H1 (cell line): ENCODE results near the gene ARFRP1.

Experiments
- CHD2 ChIP-seq: IDR thresholded peaks from 2 replicates; pipeline ENCODE4 v1.6.1; 2012; ENCODE audit warnings: low read length, improper control_type of control experiment
- CTCF ChIP-seq, 3 experiments: IDR thresholded peaks; 1 replicate in 2 of 3; 2 replicates in 1 of 3; pipeline versions ENCODE4 v1.5.1 to v1.6.1; 2011; ENCODE audit warnings: low read length in 3 of 3, mild to moderate bottlenecking in 3 of 3, inconsistent platforms in 2 of 3, low read depth in 1 of 3, moderate library complexity in 1 of 3; ENCODE audit not compliant: insufficient read depth in 1 of 3; ENCODE audit errors: control extremely low read depth in 1 of 3
- E2F6 ChIP-seq: IDR thresholded peaks from 2 replicates; pipeline ENCODE4 v1.6.1; 2012; ENCODE audit warnings: inconsistent platforms
- GABPA ChIP-seq: IDR thresholded peaks from 2 replicates; pipeline ENCODE4 v1.6.1; 2011; ENCODE audit warnings: mild to moderate bottlenecking, low read length, moderate library complexity, borderline replicate concordance; ENCODE audit not compliant: insufficient read depth
- POLR2A ChIP-seq, 2 experiments: IDR thresholded peaks; 1 replicate in 1 of 2; 2 replicates in 1 of 2; pipeline ENCODE4 v1.6.1; 2011; ENCODE audit warnings: low read depth in 2 of 2, low read length in 2 of 2, mild to moderate bottlenecking in 2 of 2; ENCODE audit errors: control extremely low read depth in 1 of 2
- POU5F1 ChIP-seq: IDR thresholded peaks from 2 replicates; pipeline ENCODE4 v1.6.1; 2011; ENCODE audit warnings: low read depth, mild to moderate bottlenecking, low read length, moderate library complexity
- RBBP5 ChIP-seq: IDR thresholded peaks from 2 replicates; pipeline ENCODE4 v1.7.1; 2012; ENCODE audit warnings: low read depth, mild to moderate bottlenecking, inconsistent platforms, low read length, moderate library complexity, borderline replicate concordance
- RNF2 ChIP-seq: fragments of 200-900, 300-1000 bp; sonication (generic); IDR thresholded peaks from 2 replicates; pipeline ENCODE4 v1.7.1; 2016; ENCODE audit warnings: borderline replicate concordance, low read depth, mild to moderate bottlenecking, antibody characterized with exemption, low read length; ENCODE audit not compliant: poor library complexity, severe bottlenecking; ENCODE audit errors: missing control alignments
- SP2 ChIP-seq: IDR thresholded peaks from 2 replicates; pipeline ENCODE4 v1.6.1; 2012; ENCODE audit warnings: mild to moderate bottlenecking, low read length, inconsistent platforms
- SRF ChIP-seq: IDR thresholded peaks from 2 replicates; pipeline ENCODE4 v1.6.1; 2011; ENCODE audit warnings: mild to moderate bottlenecking, low read depth, low read length, moderate library complexity
- SUZ12 ChIP-seq: fragments of 200-600 bp; sonication (generic); IDR thresholded peaks from 2 replicates; pipeline ENCODE4 v1.6.1; 2012; ENCODE audit warnings: mild to moderate bottlenecking, inconsistent platforms, low read length, moderate library complexity, mixed read lengths
- TEAD4 ChIP-seq: IDR thresholded peaks from 2 replicates; pipeline ENCODE4 v1.6.1; 2012; ENCODE audit warnings: low read depth, low read length, inconsistent platforms, mixed read lengths
- ZNF274 ChIP-seq: IDR thresholded peaks from 2 replicates; pipeline ENCODE4 v1.7.0; 2012; ENCODE audit warnings: low read length, borderline replicate concordance; ENCODE audit errors: extremely low read depth
- TF ChIP-seq, protein P1 (sequence below): IDR thresholded peaks from 2 replicates; pipeline ENCODE4 v1.6.1; 2011; ENCODE audit warnings: low read length, improper control_type of control experiment

DNA sequence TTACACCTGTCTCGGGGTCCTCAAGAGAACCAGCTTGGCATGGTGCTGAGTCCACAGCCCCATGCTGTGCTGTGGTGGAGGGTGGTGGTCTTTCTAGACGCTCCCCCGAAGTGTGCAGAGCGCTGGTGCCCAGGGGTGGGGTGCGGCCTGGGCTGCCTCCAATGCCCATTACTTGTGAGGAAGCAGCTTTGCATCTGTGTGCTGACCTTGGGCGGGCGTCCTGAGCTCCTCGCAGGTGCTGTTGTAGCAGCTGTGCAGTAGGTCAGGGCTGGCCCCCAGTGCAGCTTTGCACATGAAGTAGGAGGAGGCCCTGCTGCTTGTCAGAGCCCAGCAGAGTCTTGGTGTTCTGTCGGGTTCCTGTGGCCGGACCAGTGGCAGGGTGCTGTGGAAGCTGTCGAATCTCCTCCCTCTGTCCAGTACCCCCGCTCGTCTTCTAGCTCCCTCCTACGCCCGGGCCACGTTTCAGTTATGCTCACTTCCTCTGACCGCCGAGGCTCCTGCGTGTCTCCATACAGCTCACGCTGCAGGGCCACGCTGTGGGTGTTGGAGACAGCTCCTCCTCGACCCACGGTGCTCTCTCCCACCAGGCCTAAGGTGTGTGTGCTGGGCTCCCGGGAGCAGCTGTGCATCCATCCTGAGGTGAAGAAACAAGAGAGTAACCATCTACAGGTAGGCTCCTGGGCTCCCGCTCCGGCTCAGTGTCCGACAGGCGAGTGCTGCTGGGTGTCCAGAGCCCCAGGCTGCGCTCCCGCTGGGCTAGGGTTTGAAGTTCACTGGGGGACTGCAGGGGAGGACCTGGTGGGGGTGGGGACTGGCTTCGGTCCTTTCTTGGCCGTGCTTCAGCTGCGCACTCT lies 45.6 kb downstream of the ARFRP1 start:
- TF ChIP-seq POLR2A (IDR thresholded peaks at IDR 0.05; ENCODE audit: control extremely low read depth in 1 of 2, low read depth in 2 of 2, low read length in 2 of 2), result no peak
- no peak for TF ChIP-seq GABPA
- no peak for TF ChIP-seq TEAD4
- no peak for TF ChIP-seq SRF
- TF ChIP-seq RBBP5, result no peak
- TF ChIP-seq SP2, result no peak
- no peak for TF ChIP-seq RNF2
- TF ChIP-seq ZNF274, result no peak
- no peak for TF ChIP-seq CTCF (IDR thresholded peaks at IDR 0.05; ENCODE audit: control extremely low read depth in 1 of 3, insufficient read depth in 1 of 3, low read depth in 1 of 3, low read length in 3 of 3)
- TF ChIP-seq POU5F1, result no peak
- TF ChIP-seq, protein P1, sequence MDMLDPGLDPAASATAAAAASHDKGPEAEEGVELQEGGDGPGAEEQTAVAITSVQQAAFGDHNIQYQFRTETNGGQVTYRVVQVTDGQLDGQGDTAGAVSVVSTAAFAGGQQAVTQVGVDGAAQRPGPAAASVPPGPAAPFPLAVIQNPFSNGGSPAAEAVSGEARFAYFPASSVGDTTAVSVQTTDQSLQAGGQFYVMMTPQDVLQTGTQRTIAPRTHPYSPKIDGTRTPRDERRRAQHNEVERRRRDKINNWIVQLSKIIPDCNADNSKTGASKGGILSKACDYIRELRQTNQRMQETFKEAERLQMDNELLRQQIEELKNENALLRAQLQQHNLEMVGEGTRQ, result no peak
- TF ChIP-seq CHD2, result no peak
- no peak for TF ChIP-seq E2F6
- no peak for TF ChIP-seq SUZ12
